Endothelial cell of umbilical vein (primary cell): ENCODE measurements around the gene ERLIN1. TPM values are rescaled to one million over a fixed set of nuclear protein-coding genes. Genes with fewer than 3 reads are reported as not detected.

ENCODE experiments used
- BruUV-seq: library from RNA; stranded (reverse); fragments of 400-500 nt; replicated peaks from 2 replicates; lab custom pipeline; 2021; lab: Mats Ljungman, UMichigan
- CTCF ChIA-PET: fragments of 300-600, 350-600 bp; sonication (Branson Sonifier 250); formaldehyde crosslinking; loops from one replicate; lab custom pipeline; 2021; ENCODE audit warnings: antibody characterized with exemption, inconsistent platforms; lab: Charles Lee
- POLR2A ChIA-PET: fragments of 300-600, 350-600 bp; sonication (Branson Sonifier 250); formaldehyde crosslinking; loops from one replicate; lab custom pipeline; 2021; ENCODE audit warnings: antibody characterized with exemption, inconsistent platforms; lab: Charles Lee
- DNase-seq: peaks from one replicate; pipeline ENCODE4 v3.0.0-alpha.2; 2011; ENCODE audit warnings: low read depth, low spot score
- FAIRE-seq: peaks from 2 replicates; lab custom pipeline; 2011; peaks lifted over from hg19 to GRCh38; lab: Jason Lieb, UNC
- H2AFZ ChIP-seq: 2 replicates; pipeline ENCODE4 v1.6.0; 2012; ENCODE audit warnings: low read depth, low read length, control low read depth, inconsistent platforms
- H3K27ac ChIP-seq: 2 replicates; pipeline ENCODE4 v1.5.1; 2011; ENCODE audit warnings: low read depth, mild to moderate bottlenecking, control low read depth, low read length, moderate library complexity; ENCODE audit not compliant: insufficient read depth
- H3K27me3 ChIP-seq, 2 experiments: 2 replicates each; pipeline versions ENCODE4 v1.6.0 to v1.6.1; 2011; ENCODE audit warnings: low read length in 2 of 2, mixed read lengths in 1 of 2; ENCODE audit not compliant: control insufficient read depth in 2 of 2, insufficient read depth in 2 of 2
- H3K36me3 ChIP-seq, 2 experiments: 2 replicates in 1 of 2; 3 replicates in 1 of 2; pipeline ENCODE4 v1.5.1; 2011; ENCODE audit warnings: low read length in 2 of 2, mild to moderate bottlenecking in 1 of 2, moderate library complexity in 1 of 2; ENCODE audit not compliant: control insufficient read depth in 2 of 2, insufficient read depth in 2 of 2; ENCODE audit errors: extremely low read depth in 1 of 2
- H3K4me1 ChIP-seq: 3 replicates; pipeline ENCODE4 v1.5.1; 2011; ENCODE audit warnings: mild to moderate bottlenecking, low read length; ENCODE audit not compliant: control insufficient read depth, insufficient read depth; ENCODE audit errors: extremely low read depth
- H3K4me2 ChIP-seq: 2 replicates; pipeline ENCODE4 v1.6.1; 2011; ENCODE audit warnings: low read length, control low read depth, mixed read lengths; ENCODE audit not compliant: insufficient read depth
- H3K4me3 ChIP-seq, 3 experiments: fragments of 200-600 bp in 1 of 3; sonication (generic), shearing (Covaris generic) in 1 of 3; replicated peaks in 1 of 3; 2 replicates each; pipeline ENCODE4 v1.5.1; 2011 to 2016; ENCODE audit warnings: control low read depth in 3 of 3, low read length in 3 of 3, mild to moderate bottlenecking in 2 of 3, inconsistent platforms in 1 of 3, low read depth in 1 of 3, moderate library complexity in 1 of 3; ENCODE audit not compliant: insufficient read depth in 1 of 3
- H3K79me2 ChIP-seq: 2 replicates; pipeline ENCODE4 v1.6.0; 2012; ENCODE audit warnings: low read length, inconsistent platforms; ENCODE audit not compliant: control insufficient read depth, insufficient read depth
- H3K9ac ChIP-seq: replicated peaks from 2 replicates; pipeline ENCODE3; 2011; ENCODE audit warnings: low read length, control low read depth; ENCODE audit not compliant: insufficient read depth; ENCODE audit errors: extremely low read depth
- H3K9me1 ChIP-seq: replicated peaks from 3 replicates; pipeline ENCODE4 v1.6.0; 2011; ENCODE audit warnings: mild to moderate bottlenecking, low read length; ENCODE audit not compliant: control insufficient read depth, insufficient read depth; ENCODE audit errors: extremely low read depth
- H3K9me3 ChIP-seq: replicated peaks from 2 replicates; pipeline ENCODE4 v1.5.1; 2012; ENCODE audit warnings: low read length, inconsistent platforms; ENCODE audit not compliant: control insufficient read depth, insufficient read depth
- H4K20me1 ChIP-seq: replicated peaks from 2 replicates; pipeline ENCODE3; 2011; ENCODE audit warnings: mild to moderate bottlenecking, low read length; ENCODE audit not compliant: control insufficient read depth, insufficient read depth; ENCODE audit errors: extremely low read depth
- JUN ChIP-seq: IDR thresholded peaks from 2 replicates; pipeline ENCODE4 v1.6.1; 2011; ENCODE audit warnings: borderline replicate concordance, low read depth; ENCODE audit not compliant: insufficient read length, insufficient read depth
- MAX ChIP-seq: IDR thresholded peaks from 2 replicates; pipeline ENCODE4 v1.6.1; 2011; ENCODE audit not compliant: insufficient read depth, insufficient read length
- POLR2A ChIP-seq: IDR thresholded peaks from 2 replicates; pipeline ENCODE4 v1.6.1; 2012; ENCODE audit warnings: low read depth, mild to moderate bottlenecking, control low read depth, low read length
- dilution Hi-C: fragments of 300-500 bp; cut with MboI; formaldehyde crosslinking; loops from one replicate; pipeline ENCODE4 v1.15.0; 2019; ENCODE audit warnings: low sequenced_read_pairs; ENCODE audit not compliant: extremely low pct_ligation_motif_present
- intact Hi-C: fragments of 100-400 bp; cut with micrococcal nuclease; formaldehyde crosslinking; loops from one replicate; pipeline ENCODE4 v1.10.0; 2022
- polyA plus RNA-seq, 4 experiments: library from polyadenylated mRNA; depleted of rRNA in 3 of 4; stranded (reverse) in 3 of 4; unstranded in 1 of 4; fragments of >200 nt; gene quantifications; 2 replicates each; pipeline versions ENCODE4 v1.2.1 to v1.2.3, GENCODE V29; 2011 to 2012; ENCODE audit warnings: missing spikeins in 1 of 4
- total RNA-seq: library from RNA; stranded (reverse); gene quantifications from 2 replicates; pipeline ENCODE4 v1.2.3, GENCODE V29; 2021

The ERLIN1 gene
- total and polyA plus RNA-seq, 2 donors (not counting 3 experiments of a cell fraction or from before 2014, with no cell fraction given) = 30.7 to 51.0 TPM

- H3K4me1 ChIP-seq = no peaks in the 10 kb centered on the region
- no peak for FAIRE-seq
- no TSS peak for BruUV-seq
- no peaks in the 10 kb centered on the region for H4K20me1 ChIP-seq
- intact Hi-C loops = no loop called here
- no peak for TF ChIP-seq JUN
- no peaks in the 10 kb centered on the region for H3K9me1 ChIP-seq
- POLR2A ChIA-PET = no interaction called here
- no peaks in the 10 kb centered on the region for H3K79me2 ChIP-seq
- H3K9me3 ChIP-seq = no peaks in the 10 kb centered on the region
- H3K4me2 ChIP-seq = no peak overlapping the region
- H3K27ac ChIP-seq = no peak overlapping the region
- H3K27me3 ChIP-seq = peaks cover 4 to 9% of the 10 kb centered on the region in 2 experiments
- H2AFZ ChIP-seq = no peak overlapping the region
- dilution Hi-C loops = no loop called here
- CTCF ChIA-PET = no interaction called here
- DNase-seq = no peak
- H3K9ac ChIP-seq = no peak overlapping the region
- no peaks in the 10 kb centered on the region for H3K36me3 ChIP-seq
- no peak overlapping the region for H3K4me3 ChIP-seq
Measured at GRCh38 chr10:100130831-100131230, 55.0 kb downstream of the ERLIN1 start.

GRCh38 chr10:100129424-100129823 lies 56.4 kb downstream of the ERLIN1 start:
- H3K9ac ChIP-seq = no peak overlapping the region
- FAIRE-seq (no peak), DNase-seq (peak; percentile 88)
- ChIA-PET POLR2A (interaction anchor here (0.6 kb wide), 1 partner anchor 506 kb away, joined by 3 read pairs; no protein-coding TSS in a partner anchor), CTCF (interaction anchor here (0.6 to 2.0 kb wide), 4 partner anchors 9 to 362 kb away, joined by 3 to 8 read pairs (median 3); no protein-coding TSS in a partner anchor)
- H3K9me1 ChIP-seq = no peaks in the 10 kb centered on the region
- H4K20me1 ChIP-seq = no peaks in the 10 kb centered on the region
- H3K27me3 ChIP-seq = peaks cover 2 to 3% of the 10 kb centered on the region in 2 experiments
- dilution Hi-C loops (no loop called here), intact Hi-C loops (no loop called here)
- no peak overlapping the region for H3K4me2 ChIP-seq
- no peaks in the 10 kb centered on the region for H3K36me3 ChIP-seq
- no peak overlapping the region for H2AFZ ChIP-seq
- H3K4me3 ChIP-seq = no peak overlapping the region
- BruUV-seq = no TSS peak
- H3K9me3 ChIP-seq = no peaks in the 10 kb centered on the region
- TF ChIP-seq POLR2A = no peak
- TF ChIP-seq MAX = peak; percentile 37
- no peaks in the 10 kb centered on the region for H3K4me1 ChIP-seq
- H3K79me2 ChIP-seq = no peaks in the 10 kb centered on the region
- H3K27ac ChIP-seq = no peak overlapping the region
